HG03354 (cell line): Measurements from ENCODE around the gene SHFL.
A peak's percentile ranks its signal among the peaks of the same experiment; 100 is the strongest.

Experiments
- ATAC-seq: cut with Tn5 transposase; IDR thresholded peaks from one replicate; pipeline ENCODE4 v1.9.1; 2021; ENCODE audit warnings: mild to moderate bottlenecking; ENCODE audit not compliant: unreplicated experiment, poor library complexity, severe bottlenecking

Gene SHFL

GRCh38 chr19:10085641-10086590, at the start of gene SHFL:
SHFL (plus strand) TSS chr19:10086317; CDS start chr19:10086428, 111 bp downstream.
- ATAC-seq = peak; percentile 84

GRCh38 chr19:10036601-10037071, 49.5 kb upstream of the SHFL start:
- ATAC-seq = no peak

DNA sequence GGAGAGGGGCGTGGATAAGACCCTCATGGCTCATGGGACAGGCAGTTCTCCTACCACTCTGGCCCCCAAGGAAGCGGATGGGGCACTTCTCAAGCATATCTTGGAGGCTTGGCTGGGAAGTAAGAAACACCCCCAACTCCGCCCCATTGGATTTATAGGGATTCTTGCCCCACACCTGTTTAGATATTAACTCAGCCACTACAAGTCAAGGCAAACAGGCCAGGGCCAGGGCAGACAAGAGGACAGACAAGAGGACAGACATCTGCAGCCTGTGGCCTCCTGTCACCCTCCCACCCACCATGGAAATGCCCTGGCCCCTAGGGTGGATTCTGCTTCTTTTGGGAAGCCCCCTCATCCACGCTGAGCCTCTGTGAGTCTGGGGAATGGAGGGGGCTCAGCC, 48.8 kb upstream of the SHFL start:
- ATAC-seq = no peak

- no peak for ATAC-seq
Measured at GRCh38 chr19:10037809-10038208, 48.3 kb upstream of the SHFL start.

- ATAC-seq = no peak
Measured at GRCh38 chr19:10043286-10043927, 42.7 kb upstream of the SHFL start.

GRCh38 chr19:10044390-10044789, 41.7 kb upstream of the SHFL start:
- ATAC-seq = no peak

DNA sequence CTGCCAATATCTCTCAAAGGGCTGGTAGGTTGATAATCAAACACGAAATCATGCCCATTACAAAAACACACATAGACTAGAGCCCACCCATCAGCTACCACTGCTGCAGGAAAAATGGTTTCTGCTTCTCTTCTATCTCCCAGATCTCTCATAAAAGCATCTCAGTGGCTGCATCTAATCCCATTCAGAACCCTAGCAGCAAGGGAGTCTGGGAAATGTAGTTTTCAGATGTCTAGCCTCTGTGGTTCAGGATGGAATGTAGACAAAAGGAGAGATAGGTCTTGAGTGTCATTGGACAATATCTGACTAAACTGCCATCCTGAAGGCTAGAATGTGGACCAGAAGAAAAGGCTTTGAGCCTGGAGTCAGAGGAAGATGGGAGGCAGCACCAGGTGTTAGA, 40.7 kb upstream of the SHFL start:
- no peak for ATAC-seq

DNA sequence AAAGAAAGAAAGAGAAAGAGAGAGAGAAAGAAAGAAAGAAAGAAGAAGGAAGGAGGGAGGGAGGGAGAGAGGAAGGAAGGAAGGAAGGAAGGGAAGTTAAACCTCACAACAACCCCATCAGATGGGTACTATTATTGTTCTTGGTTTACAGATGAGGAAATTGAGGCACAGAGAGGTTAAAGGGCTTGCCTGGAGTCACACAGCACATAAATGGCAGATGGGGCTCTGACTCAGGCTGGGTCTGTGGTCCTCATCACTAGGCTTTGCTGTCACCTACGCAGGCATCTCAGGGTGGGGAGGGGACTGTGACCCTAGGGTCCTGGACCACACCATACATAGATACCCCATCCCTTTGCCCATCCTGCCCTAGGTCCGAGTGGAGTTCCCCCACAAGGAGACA, 36.5 kb upstream of the SHFL start:
- ATAC-seq = no peak

GRCh38 chr19:10052602-10053360, 33.3 kb upstream of the SHFL start:
- ATAC-seq = no peak

- no peak for ATAC-seq
Measured at GRCh38 chr19:10061717-10062310, 24.3 kb upstream of the SHFL start.

DNA sequence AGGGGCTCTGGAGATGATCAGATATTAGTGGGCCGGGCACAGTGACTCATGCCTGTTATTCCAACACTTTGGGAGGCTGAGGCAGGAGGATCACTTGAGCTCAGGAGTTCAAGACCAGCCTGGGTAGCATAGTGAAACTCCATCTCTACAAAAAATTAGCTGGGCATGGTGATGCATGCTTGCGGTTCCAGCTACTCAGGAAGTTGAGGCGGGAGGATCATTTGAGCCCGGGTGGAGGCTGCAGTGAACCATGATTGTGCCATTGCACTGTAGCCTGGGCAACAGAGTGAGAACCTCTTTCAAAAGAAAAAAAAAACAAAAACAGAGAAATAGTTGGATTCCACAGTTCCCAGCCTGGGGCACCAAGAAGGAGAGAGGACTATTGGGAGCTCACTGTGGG, 17.9 kb upstream of the SHFL start:
- no peak for ATAC-seq

DNA sequence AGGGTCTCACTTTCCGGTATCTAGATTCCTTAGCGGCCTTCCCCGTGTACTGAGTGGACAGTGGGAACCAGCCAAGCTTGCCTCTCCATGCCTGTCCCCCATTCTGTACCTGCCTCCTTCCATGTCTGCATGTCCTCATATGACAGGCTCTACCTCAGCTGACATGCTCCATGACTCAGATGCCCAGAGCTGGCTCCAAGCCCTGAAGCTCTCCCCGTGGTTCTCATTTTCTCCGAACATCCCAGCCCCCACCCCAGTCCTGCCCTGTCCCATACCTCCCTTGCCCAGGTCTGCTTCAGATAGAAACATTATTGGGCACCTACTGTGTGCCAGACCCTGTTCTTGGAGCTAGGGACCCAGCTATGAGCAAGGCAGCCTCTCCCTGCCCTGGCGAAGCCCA, 17.1 kb upstream of the SHFL start:
- ATAC-seq = no peak

DNA sequence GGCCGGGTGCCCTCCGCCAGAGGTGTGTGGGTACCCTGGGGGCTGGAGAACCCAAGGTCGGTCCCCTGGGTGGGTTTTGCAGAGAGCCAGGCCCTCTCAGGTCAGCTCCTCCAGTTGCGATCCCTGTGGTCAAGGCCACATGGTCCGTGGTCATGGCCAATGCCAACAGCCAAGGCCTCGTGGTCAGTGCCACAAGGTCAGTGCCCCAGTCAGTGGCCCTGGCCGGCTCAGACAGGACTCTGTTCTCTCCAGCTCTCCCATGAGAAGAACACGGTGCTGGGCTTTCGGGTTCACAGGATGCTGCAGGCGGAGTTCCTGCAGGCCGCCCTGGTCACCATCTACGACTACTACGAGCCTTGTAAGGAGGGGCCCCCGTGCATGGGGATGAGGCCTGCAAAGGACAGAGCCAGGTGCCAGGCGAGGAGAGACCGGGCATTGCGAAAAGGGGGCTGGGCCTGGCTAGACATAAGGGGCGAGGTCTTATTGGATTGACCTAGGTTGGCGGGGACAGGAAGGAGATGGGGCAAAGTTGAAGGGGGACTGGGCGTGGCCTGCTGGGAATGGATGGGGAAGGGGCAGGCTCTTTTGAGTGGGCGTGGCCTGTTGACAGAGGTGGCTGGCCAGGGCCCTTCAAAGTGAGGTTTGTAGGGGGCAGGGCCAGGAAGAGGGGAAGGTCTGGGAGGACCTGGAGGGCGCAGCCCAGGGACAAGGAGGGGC, 15.2 kb upstream of the SHFL start:
- ATAC-seq = no peak

DNA sequence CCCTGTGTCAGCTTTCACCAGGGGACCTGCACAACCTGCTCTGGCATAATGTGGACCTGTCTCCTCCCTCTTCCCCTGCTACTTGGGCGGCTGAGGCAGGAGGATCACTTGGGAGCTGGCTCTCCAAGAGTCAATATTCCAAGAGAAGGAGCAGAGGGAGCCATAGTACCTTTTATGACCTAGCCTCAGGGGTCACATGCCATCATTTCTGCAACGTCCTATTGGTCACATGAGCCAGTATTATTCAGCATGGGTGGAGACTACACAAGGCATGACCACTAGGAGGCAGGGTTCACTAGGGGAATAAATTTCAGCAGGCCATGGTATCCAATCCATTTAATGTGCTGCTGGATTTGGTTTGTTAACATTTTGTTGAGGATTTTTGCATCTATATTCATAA, 12.0 kb upstream of the SHFL start:
- ATAC-seq = no peak

DNA sequence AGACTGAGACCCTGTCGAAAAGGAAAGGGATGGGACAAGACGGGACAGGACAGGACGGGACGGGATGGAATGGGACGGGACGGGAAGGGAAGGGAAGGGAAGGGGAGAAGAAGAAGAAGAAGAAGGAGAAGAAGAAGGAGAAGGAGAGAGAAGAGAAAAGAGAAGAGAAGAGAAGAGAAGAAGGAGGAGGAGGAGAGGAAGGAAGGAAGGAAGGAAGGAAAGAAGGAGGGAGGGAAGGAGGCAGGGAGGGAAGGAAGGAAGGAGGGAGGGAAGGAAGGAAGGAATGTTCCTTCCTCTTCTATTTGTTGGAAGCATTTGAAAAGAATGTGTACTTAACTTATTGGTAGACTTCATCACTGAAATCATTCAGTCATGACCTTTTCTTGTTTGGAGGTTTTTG, 9.6 kb upstream of the SHFL start:
- no peak for ATAC-seq

GRCh38 chr19:10078329-10078728, 7.8 kb upstream of the SHFL start:
- no peak for ATAC-seq

- ATAC-seq = no peak
Measured at GRCh38 chr19:10079031-10079453, 7.1 kb upstream of the SHFL start.

GRCh38 chr19:10083911-10084310, 2.2 kb upstream of the SHFL start:
- no peak for ATAC-seq

GRCh38 chr19:10084803-10085202, 1.3 kb upstream of the SHFL start:
- no peak for ATAC-seq
